IgD-negative memory B cell (primary cell): ENCODE data around the gene FOXK2. TPM values are rescaled to one million over a fixed set of nuclear protein-coding genes. Genes with fewer than 3 reads are reported as not detected.
A peak's percentile ranks its signal among the peaks of the same experiment; 100 is the strongest.

ENCODE experiments used
- H3K27ac Mint-ChIP-seq, 3 donors: one replicate each; pipeline ENCODE4 v1.8.0; 2020 to 2022; ENCODE audit warnings: mild to moderate bottlenecking in 3 of 3, mixed read lengths in 3 of 3, moderate library complexity in 1 of 3
- H3K27me3 Mint-ChIP-seq: one replicate; pipeline ENCODE4 v1.8.0; 2021; ENCODE audit warnings: mixed read lengths
- H3K36me3 Mint-ChIP-seq: one replicate; pipeline ENCODE4 v1.8.0; 2020; ENCODE audit warnings: mild to moderate bottlenecking, mixed read lengths
- H3K4me1 Mint-ChIP-seq, 3 donors: one replicate each; pipeline ENCODE4 v1.8.0; 2020 to 2022; ENCODE audit warnings: mixed read lengths in 3 of 3, mild to moderate bottlenecking in 1 of 3
- H3K4me3 Mint-ChIP-seq, 4 donors: one replicate each; pipeline ENCODE4 v1.8.0; 2020 to 2022; ENCODE audit warnings: mild to moderate bottlenecking in 4 of 4, mixed read lengths in 4 of 4, moderate library complexity in 3 of 4
- H3K9me3 Mint-ChIP-seq, 3 donors: one replicate each; pipeline ENCODE4 v1.8.0; 2020 to 2021; ENCODE audit warnings: mixed read lengths in 3 of 3, mild to moderate bottlenecking in 1 of 3
- polyA plus RNA-seq: library from polyadenylated mRNA; unstranded; fragments of 300-500 nt; fragmentation: Illumina TruSeq; gene quantifications from one replicate; pipeline ENCODE4 v1.2.3, GENCODE V29; 2021

Gene FOXK2
- polyA plus RNA-seq = 5.8 TPM

GRCh38 chr17:82518826-82519810, at the start of gene FOXK2:
Gene FOXK2, plus strand, starts transcription at chr17:82519732. Its CDS starts 157 bp downstream, at chr17:82519889.
- no peaks in the 10 kb centered on the region for H3K36me3 Mint-ChIP-seq
- H3K27ac Mint-ChIP-seq = peak within 1 kb of the TSS; percentile 63 to 91 (median 84)
- H3K4me3 Mint-ChIP-seq = peak within 1 kb of the TSS; percentile 83 to 96 (median 94)
- no peaks in the 10 kb centered on the region for H3K27me3 Mint-ChIP-seq
- H3K9me3 Mint-ChIP-seq = no peaks in the 10 kb centered on the region
- H3K4me1 Mint-ChIP-seq = peaks cover 12 to 20% (median 16%) of the 10 kb centered on the region in 3 donors

GRCh38 chr17:82470065-82470464, 49.5 kb upstream of the FOXK2 start:
- Mint-ChIP-seq H3K9me3 (no peaks in the 10 kb centered on the region), H3K36me3 (peaks cover 15% of the 10 kb centered on the region), H3K4me1 (peaks cover 0 to 1% (median 0%) of the 10 kb centered on the region in 3 donors), H3K27me3 (no peaks in the 10 kb centered on the region), H3K4me3 (no peak overlapping the region), H3K27ac (no peak overlapping the region)

- H3K4me1 Mint-ChIP-seq = no peaks in the 10 kb centered on the region
- no peak overlapping the region for H3K4me3 Mint-ChIP-seq
- H3K27me3 Mint-ChIP-seq = no peaks in the 10 kb centered on the region
- no peaks in the 10 kb centered on the region for H3K9me3 Mint-ChIP-seq
- peaks cover 7% of the 10 kb centered on the region for H3K36me3 Mint-ChIP-seq
- H3K27ac Mint-ChIP-seq = no peak overlapping the region
Observed at GRCh38 chr17:82474223-82475010, 45.1 kb upstream of the FOXK2 start.

GRCh38 chr17:82475458-82475857, 44.1 kb upstream of the FOXK2 start:
- Mint-ChIP-seq H3K4me1 (no peaks in the 10 kb centered on the region), H3K27me3 (no peaks in the 10 kb centered on the region), H3K27ac (no peak overlapping the region), H3K36me3 (peaks cover 4% of the 10 kb centered on the region), H3K4me3 (no peak overlapping the region), H3K9me3 (no peaks in the 10 kb centered on the region)

GRCh38 chr17:82477934-82478333, 41.6 kb upstream of the FOXK2 start:
- Mint-ChIP-seq H3K4me3 (no peak overlapping the region), H3K9me3 (no peaks in the 10 kb centered on the region), H3K27me3 (no peaks in the 10 kb centered on the region), H3K27ac (no peak overlapping the region), H3K36me3 (no peaks in the 10 kb centered on the region), H3K4me1 (no peaks in the 10 kb centered on the region)

- Mint-ChIP-seq H3K4me3 (no peak overlapping the region), H3K27me3 (no peaks in the 10 kb centered on the region), H3K27ac (no peak overlapping the region), H3K36me3 (no peaks in the 10 kb centered on the region), H3K9me3 (no peaks in the 10 kb centered on the region), H3K4me1 (no peaks in the 10 kb centered on the region)
Observed at GRCh38 chr17:82479602-82480001, 39.9 kb upstream of the FOXK2 start.

- Mint-ChIP-seq H3K27ac (peak overlapping the region in 1 of 3 donors; percentile 53), H3K4me3 (no peak overlapping the region), H3K4me1 (no peaks in the 10 kb centered on the region), H3K9me3 (no peaks in the 10 kb centered on the region), H3K36me3 (no peaks in the 10 kb centered on the region), H3K27me3 (no peaks in the 10 kb centered on the region)
Observed at GRCh38 chr17:82480318-82480717, 39.2 kb upstream of the FOXK2 start.

- Mint-ChIP-seq H3K4me3 (no peak overlapping the region), H3K27ac (peak overlapping the region in 1 of 3 donors; percentile 10), H3K9me3 (no peaks in the 10 kb centered on the region), H3K4me1 (peaks cover 0 to 6% (median 0%) of the 10 kb centered on the region in 3 donors), H3K27me3 (no peaks in the 10 kb centered on the region), H3K36me3 (peaks cover 4% of the 10 kb centered on the region)
Observed at GRCh38 chr17:82483204-82483660, 36.3 kb upstream of the FOXK2 start.

- H3K27me3 Mint-ChIP-seq = no peaks in the 10 kb centered on the region
- peak overlapping the region in 1 of 3 donors; percentile 10 for H3K27ac Mint-ChIP-seq
- peaks cover 8% of the 10 kb centered on the region for H3K36me3 Mint-ChIP-seq
- no peaks in the 10 kb centered on the region for H3K9me3 Mint-ChIP-seq
- H3K4me3 Mint-ChIP-seq = no peak overlapping the region
- peaks cover 0 to 6% (median 2%) of the 10 kb centered on the region in 3 donors for H3K4me1 Mint-ChIP-seq
Observed at GRCh38 chr17:82483836-82484235, 35.7 kb upstream of the FOXK2 start.

GRCh38 chr17:82486231-82487094, 33.1 kb upstream of the FOXK2 start:
- H3K4me3 Mint-ChIP-seq = peak overlapping the region in 1 of 4 donors; percentile 21
- H3K9me3 Mint-ChIP-seq = no peaks in the 10 kb centered on the region

GRCh38 chr17:82487910-82488309, 31.6 kb upstream of the FOXK2 start:
- no peak overlapping the region for H3K27ac Mint-ChIP-seq
- H3K4me1 Mint-ChIP-seq = peaks cover 3 to 9% (median 7%) of the 10 kb centered on the region in 3 donors

More at GRCh38 chr17:82486231-82487094, 33.1 kb upstream of the FOXK2 start:
- H3K27ac Mint-ChIP-seq = peak overlapping the region; percentile 42 to 67 (median 60)
- peaks cover 9% of the 10 kb centered on the region for H3K36me3 Mint-ChIP-seq
- H3K4me1 Mint-ChIP-seq = peaks cover 0 to 9% (median 7%) of the 10 kb centered on the region in 3 donors
- H3K27me3 Mint-ChIP-seq = no peaks in the 10 kb centered on the region

GRCh38 chr17:82489117-82489516, 30.4 kb upstream of the FOXK2 start:
- Mint-ChIP-seq H3K4me1 (peaks cover 3 to 14% (median 11%) of the 10 kb centered on the region in 3 donors), H3K4me3 (no peak overlapping the region), H3K27ac (no peak overlapping the region)

More at GRCh38 chr17:82487910-82488309, 31.6 kb upstream of the FOXK2 start:
- Mint-ChIP-seq H3K4me3 (no peak overlapping the region), H3K36me3 (peaks cover 9% of the 10 kb centered on the region), H3K9me3 (no peaks in the 10 kb centered on the region), H3K27me3 (no peaks in the 10 kb centered on the region)

GRCh38 chr17:82489851-82490511, 29.6 kb upstream of the FOXK2 start:
- Mint-ChIP-seq H3K27me3 (peaks cover 1% of the 10 kb centered on the region), H3K9me3 (no peaks in the 10 kb centered on the region), H3K27ac (no peak overlapping the region), H3K4me1 (peaks cover 10 to 19% (median 18%) of the 10 kb centered on the region in 3 donors), H3K4me3 (peak overlapping the region in 1 of 4 donors; percentile 11), H3K36me3 (peaks cover 9% of the 10 kb centered on the region)

More at GRCh38 chr17:82489117-82489516, 30.4 kb upstream of the FOXK2 start:
- no peaks in the 10 kb centered on the region for H3K9me3 Mint-ChIP-seq
- H3K36me3 Mint-ChIP-seq = peaks cover 9% of the 10 kb centered on the region
- no peaks in the 10 kb centered on the region for H3K27me3 Mint-ChIP-seq
